ENCODE measurements around the gene FKBP4. TPM values are rescaled to one million over a fixed set of nuclear protein-coding genes. Genes with fewer than 3 reads are reported as not detected.

The FKBP4 gene
- total and polyA plus RNA-seq, 9 of the 15 experiments (the other 6 are each of a cell fraction or from before 2014, with no cell fraction given): 16.3 to 154 (median 90.1) TPM

- peak; percentile 99 for ATAC-seq
- FAIRE-seq: no peak
- Histone ChIP-seq H3K4me3 (no peak overlapping the region), H3K27ac (ENCODE audit: extremely low read depth, low read depth, low read length) (no peak overlapping the region), H3K9ac (ENCODE audit: insufficient read depth in 1 of 2, low read depth in 2 of 2, low read length in 2 of 2) (no peak overlapping the region), H3K9me1 (ENCODE audit: control insufficient read depth, insufficient read depth, low read length) (no peaks in the 10 kb centered on the region), H3K79me2 (ENCODE audit: control insufficient read depth, insufficient read depth, low read length) (no peaks in the 10 kb centered on the region), H2AFZ (ENCODE audit: low read depth, low read length) (no peak overlapping the region), H4K20me1 (replicated peaks; ENCODE audit: control insufficient read depth, insufficient read depth, low read length) (no peaks in the 10 kb centered on the region), H3K9me3 (replicated peaks; ENCODE audit: control insufficient read depth, insufficient read depth, low read depth, low read length) (no peaks in the 10 kb centered on the region), H3K27me3 (ENCODE audit: control insufficient read depth in 2 of 2, insufficient read depth in 2 of 2, low read length in 2 of 2) (no peaks in the 10 kb centered on the region; a peak in 1 of 5 replicates), H3K4me2 (ENCODE audit: insufficient read depth, low read length) (no peak overlapping the region), H3K36me3 (ENCODE audit: control insufficient read depth, insufficient read depth, low read length) (no peaks in the 10 kb centered on the region), H3K4me1 (replicated peaks in 1 of 2; ENCODE audit: control insufficient read depth in 2 of 2, insufficient read depth in 2 of 2, low read length in 2 of 2) (peaks cover 0 to 9% of the 10 kb centered on the region in 2 experiments; a peak in 1 of 5 replicates)
- BruUV-seq (replicated peaks): no TSS peak
- 22% methylated on average over 27 of the region's 58 CpGs for WGBS (ENCODE audit: insufficient coverage, low coverage, missing lambda C conversion rate)
- intact Hi-C loops (cut with micrococcal nuclease) (no loop called here), in situ Hi-C loops (cut with MboI) (no loop called here)
- ChIA-PET CTCF (ENCODE audit: low intra/inter-chr PET ratio) (no interaction called here), POLR2A (interaction anchor here (0.6 kb wide), 2 partner anchors 8 to 15 kb away, joined by 3 read pairs; no protein-coding TSS in a partner anchor)
- DNase-seq (ENCODE audit: extremely low read depth in 1 of 4, low spot score in 3 of 4): peak; percentile 63 to 75 (median 70)
- TF ChIP-seq ZNF589 (CRISPR knock-in tag; IDR thresholded peaks at IDR 0.05; ENCODE audit: low read depth) (0 out of 2 replicates have a peak, but pooled peaks have one; percentile 30), ETV5 (CRISPR knock-in tag; IDR thresholded peaks at IDR 0.05; ENCODE audit: low read depth) (peak; percentile 90), ZSCAN29 (IDR thresholded peaks at IDR 0.05) (no peak), BACH1 (tag; IDR thresholded peaks at IDR 0.05) (no peak), ZNF445 (CRISPR knock-in tag; IDR thresholded peaks at IDR 0.05; ENCODE audit: low read depth) (no peak), TOE1 (IDR thresholded peaks at IDR 0.05; ENCODE audit: borderline replicate concordance) (no peak), TOE1 (CRISPR knock-in tag; IDR thresholded peaks at IDR 0.05; ENCODE audit: borderline replicate concordance, low read depth) (peak; percentile 94), ILK (tag; IDR thresholded peaks at IDR 0.05; ENCODE audit: borderline replicate concordance, low read depth) (no peak), RBM17 (IDR thresholded peaks at IDR 0.05; ENCODE audit: borderline replicate concordance, low read depth, low read length) (no peak), CEBPZ (IDR thresholded peaks at IDR 0.05; ENCODE audit: borderline replicate concordance, low read depth, low read length) (no peak), LCOR (CRISPR knock-in tag; IDR thresholded peaks at IDR 0.05) (peak; percentile 90), ZNF143 (CRISPR knock-in tag; IDR thresholded peaks at IDR 0.05) (peak; percentile 49; the same call in 1 of the 2 replicates), ZNF644 (tag; IDR thresholded peaks at IDR 0.05; ENCODE audit: low read depth) (peak; percentile 85), NR2C2 (CRISPR knock-in tag; IDR thresholded peaks at IDR 0.05) (peak; percentile 87), NR2C2 (tag; IDR thresholded peaks at IDR 0.05) (no peak), BRCA1 (IDR thresholded peaks at IDR 0.05) (no peak), BRCA1 (CRISPR knock-in tag; IDR thresholded peaks at IDR 0.05) (peak; percentile 94; the same call in 1 of the 2 replicates), ZNF146 (CRISPR knock-in tag; IDR thresholded peaks at IDR 0.05; ENCODE audit: unreplicated experiment) (peak; percentile 22), HOXB6 (CRISPR knock-in tag; IDR thresholded peaks at IDR 0.05; ENCODE audit: borderline replicate concordance) (no peak), ZNF431 (CRISPR knock-in tag; IDR thresholded peaks at IDR 0.05) (peak; percentile 84), CHD1 (IDR thresholded peaks at IDR 0.05; ENCODE audit: low read length) (no peak)
Measured at GRCh38 chr12:2752676-2753371, 41.9 kb upstream of the FKBP4 start.
